Activated CD4-positive, alpha-beta T cell treated with anti-CD3 and anti-CD28 coated beads, Interleukin-2, Interleukin-4, amounts not matched to agents 100 ng/mL and 50 ng/mL, durations not matched to agents 16 hours and 8 hours (primary cell): ENCODE results near the gene SORT1.

Experiments
- DNase-seq: peaks from one replicate; pipeline ENCODE4 v3.0.0-alpha.2; 2020; ENCODE audit warnings: low spot score

Gene SORT1

GRCh38 chr1:109259674-109260557 lies 137.8 kb downstream of the SORT1 start:
- no peak for DNase-seq
